ENCODE measurements around the gene THPO. TPM values are rescaled to one million over a fixed set of nuclear protein-coding genes. Genes with fewer than 3 reads are reported as not detected.

Gene THPO
- total and polyA plus RNA-seq, 9 of the 15 experiments (the other 6 are each of a cell fraction or from before 2014, with no cell fraction given): 0.11 to 1.1 (median 0.35) TPM; not detected in 1

DNA sequence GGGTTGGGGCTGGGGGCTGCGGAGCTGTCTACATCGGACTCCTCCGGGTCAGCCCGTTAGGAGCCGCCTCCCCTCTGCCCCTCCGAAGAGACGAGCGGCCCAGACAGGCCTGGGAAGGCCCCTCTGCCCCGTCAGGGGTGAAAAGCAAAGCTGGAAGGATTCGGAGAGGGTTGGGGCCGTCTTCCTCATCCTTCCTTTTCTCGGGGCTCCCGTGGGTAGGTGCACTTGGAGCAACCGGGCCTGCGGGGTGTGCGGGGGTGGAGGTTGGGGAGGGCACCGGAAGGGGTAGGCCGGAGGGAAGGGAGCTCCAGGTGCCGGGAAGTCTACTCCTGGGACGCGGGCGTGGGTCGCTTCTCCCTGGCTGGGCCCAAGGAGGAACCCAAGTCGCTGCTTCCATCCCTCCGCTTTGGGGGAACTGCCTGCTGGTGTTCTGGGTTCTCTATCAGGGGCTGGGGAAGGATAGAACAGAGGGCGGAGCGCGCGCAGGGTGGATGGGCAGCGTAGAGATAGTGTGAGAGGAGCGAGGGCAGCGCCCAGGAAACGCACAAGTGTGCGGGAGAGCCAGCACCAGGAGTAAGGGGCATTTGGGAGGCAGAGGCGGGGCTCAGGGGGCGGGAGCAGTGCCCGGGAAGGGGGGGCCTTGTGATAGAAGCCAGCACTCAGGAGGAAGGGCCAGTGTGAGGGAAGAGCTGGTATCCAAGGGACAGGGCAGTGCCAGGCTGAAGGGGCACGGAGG is 15.9 kb downstream of the THPO start (continued):
- TF ChIP-seq, protein P1, sequence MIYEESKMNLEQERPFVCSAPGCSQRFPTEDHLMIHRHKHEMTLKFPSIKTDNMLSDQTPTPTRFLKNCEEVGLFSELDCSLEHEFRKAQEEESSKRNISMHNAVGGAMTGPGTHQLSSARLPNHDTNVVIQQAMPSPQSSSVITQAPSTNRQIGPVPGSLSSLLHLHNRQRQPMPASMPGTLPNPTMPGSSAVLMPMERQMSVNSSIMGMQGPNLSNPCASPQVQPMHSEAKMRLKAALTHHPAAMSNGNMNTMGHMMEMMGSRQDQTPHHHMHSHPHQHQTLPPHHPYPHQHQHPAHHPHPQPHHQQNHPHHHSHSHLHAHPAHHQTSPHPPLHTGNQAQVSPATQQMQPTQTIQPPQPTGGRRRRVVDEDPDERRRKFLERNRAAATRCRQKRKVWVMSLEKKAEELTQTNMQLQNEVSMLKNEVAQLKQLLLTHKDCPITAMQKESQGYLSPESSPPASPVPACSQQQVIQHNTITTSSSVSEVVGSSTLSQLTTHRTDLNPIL (CRISPR knock-in tag; IDR thresholded peaks at IDR 0.05): 0 out of 2 replicates have a peak, but pooled peaks have one; percentile 7
- no peak for TF ChIP-seq CREBBP (IDR thresholded peaks at IDR 0.05; ENCODE audit: low read depth, low read length)
- TF ChIP-seq, protein P2, sequence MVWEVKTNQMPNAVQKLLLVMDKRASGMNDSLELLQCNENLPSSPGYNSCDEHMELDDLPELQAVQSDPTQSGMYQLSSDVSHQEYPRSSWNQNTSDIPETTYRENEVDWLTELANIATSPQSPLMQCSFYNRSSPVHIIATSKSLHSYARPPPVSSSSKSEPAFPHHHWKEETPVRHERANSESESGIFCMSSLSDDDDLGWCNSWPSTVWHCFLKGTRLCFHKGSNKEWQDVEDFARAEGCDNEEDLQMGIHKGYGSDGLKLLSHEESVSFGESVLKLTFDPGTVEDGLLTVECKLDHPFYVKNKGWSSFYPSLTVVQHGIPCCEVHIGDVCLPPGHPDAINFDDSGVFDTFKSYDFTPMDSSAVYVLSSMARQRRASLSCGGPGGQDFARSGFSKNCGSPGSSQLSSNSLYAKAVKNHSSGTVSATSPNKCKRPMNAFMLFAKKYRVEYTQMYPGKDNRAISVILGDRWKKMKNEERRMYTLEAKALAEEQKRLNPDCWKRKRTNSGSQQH (CRISPR knock-in tag; IDR thresholded peaks at IDR 0.05): no peak
- no peak for TF ChIP-seq RB1 (IDR thresholded peaks at IDR 0.05; ENCODE audit: low read depth)
- TF ChIP-seq, protein P3, sequence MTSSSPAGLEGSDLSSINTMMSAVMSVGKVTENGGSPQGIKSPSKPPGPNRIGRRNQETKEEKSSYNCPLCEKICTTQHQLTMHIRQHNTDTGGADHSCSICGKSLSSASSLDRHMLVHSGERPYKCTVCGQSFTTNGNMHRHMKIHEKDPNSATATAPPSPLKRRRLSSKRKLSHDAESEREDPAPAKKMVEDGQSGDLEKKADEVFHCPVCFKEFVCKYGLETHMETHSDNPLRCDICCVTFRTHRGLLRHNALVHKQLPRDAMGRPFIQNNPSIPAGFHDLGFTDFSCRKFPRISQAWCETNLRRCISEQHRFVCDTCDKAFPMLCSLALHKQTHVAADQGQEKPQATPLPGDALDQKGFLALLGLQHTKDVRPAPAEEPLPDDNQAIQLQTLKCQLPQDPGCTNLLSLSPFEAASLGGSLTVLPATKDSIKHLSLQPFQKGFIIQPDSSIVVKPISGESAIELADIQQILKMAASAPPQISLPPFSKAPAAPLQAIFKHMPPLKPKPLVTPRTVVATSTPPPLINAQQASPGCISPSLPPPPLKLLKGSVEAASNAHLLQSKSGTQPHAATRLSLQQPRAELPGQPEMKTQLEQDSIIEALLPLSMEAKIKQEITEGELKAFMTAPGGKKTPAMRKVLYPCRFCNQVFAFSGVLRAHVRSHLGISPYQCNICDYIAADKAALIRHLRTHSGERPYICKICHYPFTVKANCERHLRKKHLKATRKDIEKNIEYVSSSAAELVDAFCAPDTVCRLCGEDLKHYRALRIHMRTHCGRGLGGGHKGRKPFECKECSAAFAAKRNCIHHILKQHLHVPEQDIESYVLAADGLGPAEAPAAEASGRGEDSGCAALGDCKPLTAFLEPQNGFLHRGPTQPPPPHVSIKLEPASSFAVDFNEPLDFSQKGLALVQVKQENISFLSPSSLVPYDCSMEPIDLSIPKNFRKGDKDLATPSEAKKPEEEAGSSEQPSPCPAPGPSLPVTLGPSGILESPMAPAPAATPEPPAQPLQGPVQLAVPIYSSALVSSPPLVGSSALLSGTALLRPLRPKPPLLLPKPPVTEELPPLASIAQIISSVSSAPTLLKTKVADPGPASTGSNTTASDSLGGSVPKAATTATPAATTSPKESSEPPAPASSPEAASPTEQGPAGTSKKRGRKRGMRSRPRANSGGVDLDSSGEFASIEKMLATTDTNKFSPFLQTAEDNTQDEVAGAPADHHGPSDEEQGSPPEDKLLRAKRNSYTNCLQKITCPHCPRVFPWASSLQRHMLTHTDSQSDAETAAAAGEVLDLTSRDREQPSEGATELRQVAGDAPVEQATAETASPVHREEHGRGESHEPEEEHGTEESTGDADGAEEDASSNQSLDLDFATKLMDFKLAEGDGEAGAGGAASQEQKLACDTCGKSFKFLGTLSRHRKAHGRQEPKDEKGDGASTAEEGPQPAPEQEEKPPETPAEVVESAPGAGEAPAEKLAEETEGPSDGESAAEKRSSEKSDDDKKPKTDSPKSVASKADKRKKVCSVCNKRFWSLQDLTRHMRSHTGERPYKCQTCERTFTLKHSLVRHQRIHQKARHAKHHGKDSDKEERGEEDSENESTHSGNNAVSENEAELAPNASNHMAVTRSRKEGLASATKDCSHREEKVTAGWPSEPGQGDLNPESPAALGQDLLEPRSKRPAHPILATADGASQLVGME (CRISPR knock-in tag; IDR thresholded peaks at IDR 0.05): peak; percentile 66; the same call in 1 of the 2 replicates
- no peak for TF ChIP-seq BHLHE40 (IDR thresholded peaks at IDR 0.05; ENCODE audit: low read length)
- TF ChIP-seq, protein P4, sequence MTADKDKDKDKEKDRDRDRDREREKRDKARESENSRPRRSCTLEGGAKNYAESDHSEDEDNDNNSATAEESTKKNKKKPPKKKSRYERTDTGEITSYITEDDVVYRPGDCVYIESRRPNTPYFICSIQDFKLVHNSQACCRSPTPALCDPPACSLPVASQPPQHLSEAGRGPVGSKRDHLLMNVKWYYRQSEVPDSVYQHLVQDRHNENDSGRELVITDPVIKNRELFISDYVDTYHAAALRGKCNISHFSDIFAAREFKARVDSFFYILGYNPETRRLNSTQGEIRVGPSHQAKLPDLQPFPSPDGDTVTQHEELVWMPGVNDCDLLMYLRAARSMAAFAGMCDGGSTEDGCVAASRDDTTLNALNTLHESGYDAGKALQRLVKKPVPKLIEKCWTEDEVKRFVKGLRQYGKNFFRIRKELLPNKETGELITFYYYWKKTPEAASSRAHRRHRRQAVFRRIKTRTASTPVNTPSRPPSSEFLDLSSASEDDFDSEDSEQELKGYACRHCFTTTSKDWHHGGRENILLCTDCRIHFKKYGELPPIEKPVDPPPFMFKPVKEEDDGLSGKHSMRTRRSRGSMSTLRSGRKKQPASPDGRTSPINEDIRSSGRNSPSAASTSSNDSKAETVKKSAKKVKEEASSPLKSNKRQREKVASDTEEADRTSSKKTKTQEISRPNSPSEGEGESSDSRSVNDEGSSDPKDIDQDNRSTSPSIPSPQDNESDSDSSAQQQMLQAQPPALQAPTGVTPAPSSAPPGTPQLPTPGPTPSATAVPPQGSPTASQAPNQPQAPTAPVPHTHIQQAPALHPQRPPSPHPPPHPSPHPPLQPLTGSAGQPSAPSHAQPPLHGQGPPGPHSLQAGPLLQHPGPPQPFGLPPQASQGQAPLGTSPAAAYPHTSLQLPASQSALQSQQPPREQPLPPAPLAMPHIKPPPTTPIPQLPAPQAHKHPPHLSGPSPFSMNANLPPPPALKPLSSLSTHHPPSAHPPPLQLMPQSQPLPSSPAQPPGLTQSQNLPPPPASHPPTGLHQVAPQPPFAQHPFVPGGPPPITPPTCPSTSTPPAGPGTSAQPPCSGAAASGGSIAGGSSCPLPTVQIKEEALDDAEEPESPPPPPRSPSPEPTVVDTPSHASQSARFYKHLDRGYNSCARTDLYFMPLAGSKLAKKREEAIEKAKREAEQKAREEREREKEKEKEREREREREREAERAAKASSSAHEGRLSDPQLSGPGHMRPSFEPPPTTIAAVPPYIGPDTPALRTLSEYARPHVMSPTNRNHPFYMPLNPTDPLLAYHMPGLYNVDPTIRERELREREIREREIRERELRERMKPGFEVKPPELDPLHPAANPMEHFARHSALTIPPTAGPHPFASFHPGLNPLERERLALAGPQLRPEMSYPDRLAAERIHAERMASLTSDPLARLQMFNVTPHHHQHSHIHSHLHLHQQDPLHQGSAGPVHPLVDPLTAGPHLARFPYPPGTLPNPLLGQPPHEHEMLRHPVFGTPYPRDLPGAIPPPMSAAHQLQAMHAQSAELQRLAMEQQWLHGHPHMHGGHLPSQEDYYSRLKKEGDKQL (CRISPR knock-in tag; IDR thresholded peaks at IDR 0.05; ENCODE audit: borderline replicate concordance): 0 out of 2 replicates have a peak, but pooled peaks have one; percentile 58
- peak; percentile 11; the same call in 1 of the 2 replicates for TF ChIP-seq SPI1 (IDR thresholded peaks at IDR 0.05; ENCODE audit: borderline replicate concordance, low read depth, low read length)
- TF ChIP-seq, protein P5, sequence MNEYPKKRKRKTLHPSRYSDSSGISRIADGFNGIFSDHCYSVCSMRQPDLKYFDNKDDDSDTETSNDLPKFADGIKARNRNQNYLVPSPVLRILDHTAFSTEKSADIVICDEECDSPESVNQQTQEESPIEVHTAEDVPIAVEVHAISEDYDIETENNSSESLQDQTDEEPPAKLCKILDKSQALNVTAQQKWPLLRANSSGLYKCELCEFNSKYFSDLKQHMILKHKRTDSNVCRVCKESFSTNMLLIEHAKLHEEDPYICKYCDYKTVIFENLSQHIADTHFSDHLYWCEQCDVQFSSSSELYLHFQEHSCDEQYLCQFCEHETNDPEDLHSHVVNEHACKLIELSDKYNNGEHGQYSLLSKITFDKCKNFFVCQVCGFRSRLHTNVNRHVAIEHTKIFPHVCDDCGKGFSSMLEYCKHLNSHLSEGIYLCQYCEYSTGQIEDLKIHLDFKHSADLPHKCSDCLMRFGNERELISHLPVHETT (CRISPR knock-in tag; conservative IDR thresholded peaks at IDR 0.05 in 1 of 2, IDR thresholded peaks at IDR 0.05 in 1 of 2): peak in 1 of 2 experiments; percentile 29; a peak in 1 of 4 replicates

Data from K562 (cell line).